DOHH2 (cell line): ENCODE data around the gene SCAF4.

Experiments
- CTCF ChIP-seq: fragments of 200-600 bp; sonication (generic); IDR thresholded peaks from one replicate; pipeline ENCODE4 v1.5.1; 2014; ENCODE audit warnings: antibody characterized with exemption, mild to moderate bottlenecking, low read depth, low read length; ENCODE audit not compliant: poor library complexity, severe bottlenecking
- EZH2phosphoT487 ChIP-seq: fragments of 200-600 bp; sonication (generic); IDR thresholded peaks from 2 replicates; pipeline ENCODE4 v1.6.1; 2017; ENCODE audit warnings: borderline replicate concordance, mild to moderate bottlenecking, antibody characterized with exemption, low read length, moderate library complexity, mixed read lengths

- TF ChIP-seq CTCF (no peak), EZH2phosphoT487 (no peak)
Observed at GRCh38 chr21:31735511-31735992, 3.6 kb upstream of the SCAF4 start.
